ENCODE data around the gene DNAJC25.

DNAJC25 gene

DNA sequence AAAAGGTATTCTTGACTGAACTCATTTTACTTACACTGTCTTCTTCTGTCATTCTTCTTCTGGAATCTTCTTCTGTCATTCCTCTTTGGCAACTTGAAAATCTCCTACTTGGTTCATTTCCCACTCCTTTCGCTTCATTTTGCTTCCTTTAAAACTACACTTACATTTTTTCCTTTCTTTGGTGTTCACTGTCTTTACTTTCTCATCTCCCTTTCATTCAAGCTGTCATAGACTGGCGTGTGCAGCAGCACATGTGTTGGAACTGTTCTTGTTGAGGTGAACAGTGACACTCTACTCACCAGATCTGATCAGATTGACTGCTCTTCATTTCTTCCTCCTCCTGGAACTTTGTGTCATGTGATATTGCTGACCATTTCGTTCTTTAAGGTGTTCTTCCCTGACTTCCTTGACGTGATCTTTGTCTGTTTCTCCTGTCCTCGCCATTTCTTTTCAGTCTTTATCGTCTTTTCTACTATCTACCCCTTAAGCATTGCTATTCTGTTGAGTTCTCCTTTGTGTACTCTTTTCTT lies 6.4 kb downstream of the DNAJC25 start:
- TF ChIP-seq, protein P1, sequence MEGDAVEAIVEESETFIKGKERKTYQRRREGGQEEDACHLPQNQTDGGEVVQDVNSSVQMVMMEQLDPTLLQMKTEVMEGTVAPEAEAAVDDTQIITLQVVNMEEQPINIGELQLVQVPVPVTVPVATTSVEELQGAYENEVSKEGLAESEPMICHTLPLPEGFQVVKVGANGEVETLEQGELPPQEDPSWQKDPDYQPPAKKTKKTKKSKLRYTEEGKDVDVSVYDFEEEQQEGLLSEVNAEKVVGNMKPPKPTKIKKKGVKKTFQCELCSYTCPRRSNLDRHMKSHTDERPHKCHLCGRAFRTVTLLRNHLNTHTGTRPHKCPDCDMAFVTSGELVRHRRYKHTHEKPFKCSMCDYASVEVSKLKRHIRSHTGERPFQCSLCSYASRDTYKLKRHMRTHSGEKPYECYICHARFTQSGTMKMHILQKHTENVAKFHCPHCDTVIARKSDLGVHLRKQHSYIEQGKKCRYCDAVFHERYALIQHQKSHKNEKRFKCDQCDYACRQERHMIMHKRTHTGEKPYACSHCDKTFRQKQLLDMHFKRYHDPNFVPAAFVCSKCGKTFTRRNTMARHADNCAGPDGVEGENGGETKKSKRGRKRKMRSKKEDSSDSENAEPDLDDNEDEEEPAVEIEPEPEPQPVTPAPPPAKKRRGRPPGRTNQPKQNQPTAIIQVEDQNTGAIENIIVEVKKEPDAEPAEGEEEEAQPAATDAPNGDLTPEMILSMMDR (conservative IDR thresholded peaks at IDR 0.05): no peak
- no peak overlapping the region for H3K27ac ChIP-seq

GRCh38 chr9:111644195-111644772 lies 13.2 kb downstream of the DNAJC25 start:
- no peak overlapping the region for H3K27ac ChIP-seq
- TF ChIP-seq, protein P1 (conservative IDR thresholded peaks at IDR 0.05): no peak

DNA sequence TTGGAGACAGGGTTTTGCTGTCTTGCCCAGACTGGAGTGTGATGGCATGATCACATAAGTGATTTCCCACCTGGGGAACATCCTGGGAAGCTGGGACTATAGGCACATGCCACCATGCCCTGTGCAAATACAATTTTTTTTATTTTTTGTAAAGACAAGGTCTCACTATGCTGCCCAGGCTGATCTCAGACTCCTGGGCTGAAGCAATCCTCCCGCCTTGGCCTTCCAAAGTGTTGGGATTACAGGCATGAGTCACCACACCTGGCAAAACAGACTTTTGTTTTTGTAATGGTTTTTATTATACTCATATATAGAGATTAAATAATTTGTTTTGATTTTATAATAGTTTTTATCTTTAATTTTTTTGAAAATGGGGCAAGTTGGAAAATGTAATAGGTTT lies 14.7 kb downstream of the DNAJC25 start:
- H3K27ac ChIP-seq: no peak overlapping the region
- TF ChIP-seq, protein P1 (conservative IDR thresholded peaks at IDR 0.05): no peak

GRCh38 chr9:111646417-111646816 lies 15.3 kb downstream of the DNAJC25 start:
- TF ChIP-seq, protein P1 (conservative IDR thresholded peaks at IDR 0.05): no peak
- no peak overlapping the region for H3K27ac ChIP-seq

- no peak overlapping the region for H3K27ac ChIP-seq
- TF ChIP-seq, protein P1 (conservative IDR thresholded peaks at IDR 0.05): no peak
Observed at GRCh38 chr9:111648066-111648465, 16.9 kb downstream of the DNAJC25 start.

DNA sequence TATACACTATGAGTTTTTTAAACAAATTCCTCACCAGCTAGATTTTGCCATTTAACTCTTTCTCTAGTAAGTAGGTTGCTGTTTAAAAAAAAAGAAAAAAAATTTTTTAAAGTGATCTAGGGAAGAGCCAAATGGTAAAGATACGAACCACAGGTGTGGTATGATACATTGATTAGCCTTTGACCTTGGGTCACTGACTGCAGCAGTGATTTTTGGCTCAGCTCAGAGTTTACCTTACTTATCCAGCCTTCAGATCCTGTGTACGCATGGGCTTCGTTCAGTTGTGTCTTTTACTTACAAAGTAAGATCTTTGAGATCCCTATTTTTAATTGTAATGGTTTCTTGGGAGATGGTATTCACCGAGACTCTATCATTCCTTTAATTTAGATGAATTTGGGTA lies 17.9 kb downstream of the DNAJC25 start:
- TF ChIP-seq, protein P1 (conservative IDR thresholded peaks at IDR 0.05): no peak
- no peak overlapping the region for H3K27ac ChIP-seq

DNA sequence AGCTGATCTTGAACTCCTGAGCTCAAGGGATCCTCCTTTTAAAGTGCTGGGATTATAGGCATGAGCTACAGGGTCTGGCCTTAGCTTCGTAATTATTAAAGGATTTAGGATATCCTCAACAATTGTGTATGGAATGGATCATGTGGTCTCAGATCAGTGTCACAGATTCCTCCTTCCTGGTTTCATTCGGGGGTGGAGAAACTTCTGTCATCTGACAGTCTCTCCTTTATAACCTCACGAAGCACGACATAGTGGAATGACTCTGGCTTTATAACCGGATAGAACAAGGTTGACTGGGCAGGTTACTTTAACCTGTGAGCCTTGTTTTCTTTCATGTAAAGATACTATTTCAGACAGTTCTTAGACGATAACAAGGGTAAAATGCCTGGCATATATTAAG lies 25.9 kb downstream of the DNAJC25 start:
- H3K27ac ChIP-seq: no peak overlapping the region
- TF ChIP-seq, protein P1 (conservative IDR thresholded peaks at IDR 0.05): no peak

Data from VCaP (cell line).